ENCODE data around the gene EIF4A2.
A peak's percentile ranks its signal among the peaks of the same experiment; 100 is the strongest.
"Not testable (repeated sequence)": the region's sequence is repeated elsewhere in the genome, so short reads cannot be mapped to it uniquely, and the experiment has no call there.

EIF4A2 gene

DNA sequence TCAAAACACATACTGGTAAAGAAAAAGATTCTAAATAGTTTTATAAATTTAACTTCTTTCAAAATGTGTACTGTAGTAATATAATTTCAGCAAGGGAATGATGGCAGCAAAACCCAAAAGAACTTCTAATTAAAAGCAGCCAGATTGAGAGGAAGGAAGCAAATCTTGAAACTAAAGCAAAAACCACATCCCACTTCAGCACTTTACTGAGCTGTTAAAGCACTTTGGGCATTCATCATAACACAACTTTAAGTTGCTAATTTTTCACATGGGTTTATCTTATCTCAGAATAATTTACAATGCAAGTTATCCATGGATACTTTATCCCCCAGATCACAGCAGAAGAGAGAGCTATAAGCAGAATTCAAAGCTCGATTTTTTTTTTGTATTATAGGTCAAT is 16.9 kb downstream of the EIF4A2 start:
- H3F3A ChIP-seq (ENCODE audit: low read depth) = no peaks in the 10 kb centered on the region
- H3K27me3 ChIP-seq (ENCODE audit: insufficient read depth, low read length, poor library complexity, severe bottlenecking) = no peaks in the 10 kb centered on the region
- no peaks in the 10 kb centered on the region for H3K9me3 ChIP-seq (ENCODE audit: insufficient read depth, low read depth, low read length)
- H3K4me3 ChIP-seq (ENCODE audit: low read length, poor library complexity, severe bottlenecking) = no peak overlapping the region
- peaks cover 34% of the 10 kb centered on the region for H3K4me1 ChIP-seq (ENCODE audit: insufficient read depth, low read length, poor library complexity, severe bottlenecking)
- H3K4me2 ChIP-seq (ENCODE audit: low read depth, low read length, poor library complexity, severe bottlenecking) = peak overlapping the region; percentile 8
- peaks cover 72% of the 10 kb centered on the region for H3K79me2 ChIP-seq (ENCODE audit: insufficient read depth, low read length)
- peaks cover 32% of the 10 kb centered on the region; the same call in 1 of the 2 replicates for H3K36me3 ChIP-seq (ENCODE audit: insufficient read depth, low read length)
- H3K9me2 ChIP-seq (replicated peaks; ENCODE audit: low read depth, low read length) = no peaks in the 10 kb centered on the region
- peaks cover 27% of the 10 kb centered on the region for H4K20me1 ChIP-seq (ENCODE audit: insufficient read depth, low read length, poor library complexity, severe bottlenecking)
- H3K9ac ChIP-seq (ENCODE audit: low read depth, low read length, poor library complexity, severe bottlenecking) = no peak overlapping the region
- TF ChIP-seq EZH2phosphoT487 (IDR thresholded peaks at IDR 0.05; ENCODE audit: borderline replicate concordance) = no peak
- TF ChIP-seq, protein P1, sequence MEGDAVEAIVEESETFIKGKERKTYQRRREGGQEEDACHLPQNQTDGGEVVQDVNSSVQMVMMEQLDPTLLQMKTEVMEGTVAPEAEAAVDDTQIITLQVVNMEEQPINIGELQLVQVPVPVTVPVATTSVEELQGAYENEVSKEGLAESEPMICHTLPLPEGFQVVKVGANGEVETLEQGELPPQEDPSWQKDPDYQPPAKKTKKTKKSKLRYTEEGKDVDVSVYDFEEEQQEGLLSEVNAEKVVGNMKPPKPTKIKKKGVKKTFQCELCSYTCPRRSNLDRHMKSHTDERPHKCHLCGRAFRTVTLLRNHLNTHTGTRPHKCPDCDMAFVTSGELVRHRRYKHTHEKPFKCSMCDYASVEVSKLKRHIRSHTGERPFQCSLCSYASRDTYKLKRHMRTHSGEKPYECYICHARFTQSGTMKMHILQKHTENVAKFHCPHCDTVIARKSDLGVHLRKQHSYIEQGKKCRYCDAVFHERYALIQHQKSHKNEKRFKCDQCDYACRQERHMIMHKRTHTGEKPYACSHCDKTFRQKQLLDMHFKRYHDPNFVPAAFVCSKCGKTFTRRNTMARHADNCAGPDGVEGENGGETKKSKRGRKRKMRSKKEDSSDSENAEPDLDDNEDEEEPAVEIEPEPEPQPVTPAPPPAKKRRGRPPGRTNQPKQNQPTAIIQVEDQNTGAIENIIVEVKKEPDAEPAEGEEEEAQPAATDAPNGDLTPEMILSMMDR (conservative IDR thresholded peaks at IDR 0.05; ENCODE audit: low read length) = no peak
- H2AFZ ChIP-seq (ENCODE audit: low read length) = no peak overlapping the region

DNA sequence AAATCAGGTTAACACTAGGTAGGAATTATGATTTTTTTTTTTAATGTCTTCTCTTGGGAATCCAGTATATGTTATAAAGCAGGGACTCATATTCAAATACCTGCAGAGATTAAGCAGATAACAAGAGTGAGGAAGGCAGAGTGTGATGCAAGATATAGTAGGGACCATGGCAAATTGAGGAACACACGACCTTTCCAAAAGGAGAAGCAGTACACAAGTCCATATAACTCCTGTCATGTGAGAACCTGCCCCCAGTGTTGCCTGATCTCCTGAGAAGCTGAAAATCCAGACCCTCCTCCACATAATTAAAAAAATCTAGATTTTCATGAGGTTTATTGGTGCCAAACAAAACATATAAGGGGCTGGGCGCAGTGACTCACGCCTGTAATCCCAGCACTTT is 19.3 kb downstream of the EIF4A2 start:
- Histone ChIP-seq H3K36me3 (ENCODE audit: insufficient read depth, low read length) (peaks cover 17% of the 10 kb centered on the region; the same call in 1 of the 2 replicates), H3K9me3 (ENCODE audit: insufficient read depth, low read depth, low read length) (no peaks in the 10 kb centered on the region), H3K4me3 (ENCODE audit: low read length, poor library complexity, severe bottlenecking) (no peak overlapping the region), H3K27me3 (ENCODE audit: insufficient read depth, low read length, poor library complexity, severe bottlenecking) (no peaks in the 10 kb centered on the region), H2AFZ (ENCODE audit: low read length) (no peak overlapping the region), H3K4me2 (ENCODE audit: low read depth, low read length, poor library complexity, severe bottlenecking) (no peak overlapping the region), H3F3A (ENCODE audit: low read depth) (no peaks in the 10 kb centered on the region), H3K9me2 (replicated peaks; ENCODE audit: low read depth, low read length) (no peaks in the 10 kb centered on the region), H3K9ac (ENCODE audit: low read depth, low read length, poor library complexity, severe bottlenecking) (no peak overlapping the region), H3K79me2 (ENCODE audit: insufficient read depth, low read length) (peaks cover 73% of the 10 kb centered on the region), H3K4me1 (ENCODE audit: insufficient read depth, low read length, poor library complexity, severe bottlenecking) (peaks cover 49% of the 10 kb centered on the region), H4K20me1 (ENCODE audit: insufficient read depth, low read length, poor library complexity, severe bottlenecking) (peaks cover 22% of the 10 kb centered on the region)
- TF ChIP-seq, protein P1 (conservative IDR thresholded peaks at IDR 0.05; ENCODE audit: low read length) = no peak
- no peak for TF ChIP-seq EZH2phosphoT487 (IDR thresholded peaks at IDR 0.05; ENCODE audit: borderline replicate concordance)

- peaks cover 10% of the 10 kb centered on the region; the same call in 1 of the 2 replicates for H3K36me3 ChIP-seq (ENCODE audit: insufficient read depth, low read length)
- not testable (repeated sequence) for H3K4me2 ChIP-seq (ENCODE audit: low read depth, low read length, poor library complexity, severe bottlenecking); H3K9me3 ChIP-seq (ENCODE audit: insufficient read depth, low read depth, low read length); H3K27me3 ChIP-seq (ENCODE audit: insufficient read depth, low read length, poor library complexity, severe bottlenecking); H3K4me3 ChIP-seq (ENCODE audit: low read length, poor library complexity, severe bottlenecking); H3F3A ChIP-seq (ENCODE audit: low read depth); H3K9me2 ChIP-seq (replicated peaks; ENCODE audit: low read depth, low read length); H2AFZ ChIP-seq (ENCODE audit: low read length); H3K9ac ChIP-seq (ENCODE audit: low read depth, low read length, poor library complexity, severe bottlenecking)
- H3K4me1 ChIP-seq (ENCODE audit: insufficient read depth, low read length, poor library complexity, severe bottlenecking) = peaks cover 45% of the 10 kb centered on the region
- H3K79me2 ChIP-seq (ENCODE audit: insufficient read depth, low read length) = peaks cover 65% of the 10 kb centered on the region
- H4K20me1 ChIP-seq (ENCODE audit: insufficient read depth, low read length, poor library complexity, severe bottlenecking) = peaks cover 15% of the 10 kb centered on the region
Observed at GRCh38 chr3:186803447-186803846, 20.1 kb downstream of the EIF4A2 start.
